HG03432 (cell line): ENCODE measurements around the gene KBTBD4.
"Not testable (repeated sequence)": the region's sequence is repeated elsewhere in the genome, so short reads cannot be mapped to it uniquely, and the experiment has no call there.

Experiments used
- ATAC-seq: cut with Tn5 transposase; IDR thresholded peaks from one replicate; pipeline ENCODE4 v1.9.1; 2021; ENCODE audit warnings: mild to moderate bottlenecking, moderate library complexity; ENCODE audit not compliant: unreplicated experiment

Gene KBTBD4

DNA sequence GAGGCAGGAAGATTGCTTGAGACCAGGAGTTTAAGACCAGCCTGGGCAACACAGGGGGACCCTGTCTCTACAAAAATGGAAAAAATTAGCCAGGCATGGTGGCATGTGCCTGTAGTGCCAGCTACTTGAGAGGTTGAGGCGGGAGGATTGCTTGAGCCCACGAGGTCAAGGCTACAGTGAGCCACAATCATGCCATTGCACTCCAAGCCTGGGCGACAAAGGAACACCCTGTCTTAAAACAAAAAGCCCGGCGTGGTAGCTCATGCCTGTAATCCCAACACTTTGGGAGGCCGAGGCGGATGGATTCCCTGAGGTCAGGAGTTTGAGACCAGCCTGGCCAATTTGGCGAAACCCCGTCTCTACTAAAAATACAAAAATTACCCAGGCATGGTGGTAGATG lies 48.0 kb downstream of the KBTBD4 start:
- not testable (repeated sequence) for ATAC-seq

DNA sequence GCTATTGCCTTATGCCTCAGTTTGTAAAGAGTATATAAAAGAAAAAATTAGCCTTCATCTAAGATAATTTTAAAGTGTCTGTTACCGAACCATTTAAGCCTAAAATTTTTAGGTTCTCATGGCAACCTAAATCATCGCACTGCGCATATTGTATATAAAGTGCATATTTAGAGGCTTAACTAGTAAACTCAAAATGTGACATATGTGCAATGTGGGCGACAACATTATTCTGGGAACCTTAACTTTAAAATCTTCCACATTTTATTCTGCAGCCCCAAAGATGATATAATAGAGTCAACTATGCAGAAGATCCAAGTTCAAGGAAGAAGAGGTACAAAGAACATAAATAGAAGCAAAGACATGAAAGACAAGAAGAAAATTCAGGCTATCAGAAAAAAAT lies 48.8 kb downstream of the KBTBD4 start:
- no peak for ATAC-seq

DNA sequence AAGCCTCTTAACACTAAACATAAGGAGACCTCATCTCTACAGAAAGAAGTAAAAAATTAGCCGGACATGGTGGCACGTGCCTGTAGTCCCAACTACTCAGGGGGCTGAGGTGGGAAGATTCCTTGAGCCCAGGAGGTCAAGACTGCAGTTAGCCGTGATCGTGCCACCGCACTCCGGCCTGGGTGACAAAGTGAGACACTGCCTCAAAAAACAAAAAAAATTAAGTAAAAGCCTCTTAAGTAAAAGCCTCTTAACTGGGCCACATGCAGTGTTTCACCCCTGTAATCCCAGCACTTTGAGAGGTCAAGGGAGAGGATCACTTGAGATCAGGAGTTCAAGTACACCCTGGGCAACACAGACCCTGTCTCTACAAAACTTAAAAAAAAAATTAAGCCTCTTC lies 51.6 kb downstream of the KBTBD4 start:
- ATAC-seq = no peak

DNA sequence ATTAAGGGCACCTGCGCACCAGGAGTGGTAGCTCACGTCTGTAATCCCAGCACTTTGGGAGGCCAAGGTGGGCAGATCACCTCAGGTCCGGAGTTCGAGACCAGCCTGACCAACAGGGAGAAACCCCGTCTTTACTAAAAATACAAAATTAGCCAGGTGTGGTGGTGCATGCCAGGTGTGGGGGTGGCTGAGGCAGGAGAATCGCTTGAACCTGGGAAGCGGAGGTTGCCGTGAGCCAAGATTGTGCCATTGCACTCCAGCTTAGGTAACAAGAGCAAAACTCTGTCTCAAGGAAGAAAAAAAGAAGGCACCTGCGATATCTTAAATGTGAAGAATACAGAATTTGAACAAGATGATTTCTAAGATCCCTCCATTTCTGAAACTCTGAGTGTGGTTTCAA lies 52.7 kb downstream of the KBTBD4 start:
- not testable (repeated sequence) for ATAC-seq

DNA sequence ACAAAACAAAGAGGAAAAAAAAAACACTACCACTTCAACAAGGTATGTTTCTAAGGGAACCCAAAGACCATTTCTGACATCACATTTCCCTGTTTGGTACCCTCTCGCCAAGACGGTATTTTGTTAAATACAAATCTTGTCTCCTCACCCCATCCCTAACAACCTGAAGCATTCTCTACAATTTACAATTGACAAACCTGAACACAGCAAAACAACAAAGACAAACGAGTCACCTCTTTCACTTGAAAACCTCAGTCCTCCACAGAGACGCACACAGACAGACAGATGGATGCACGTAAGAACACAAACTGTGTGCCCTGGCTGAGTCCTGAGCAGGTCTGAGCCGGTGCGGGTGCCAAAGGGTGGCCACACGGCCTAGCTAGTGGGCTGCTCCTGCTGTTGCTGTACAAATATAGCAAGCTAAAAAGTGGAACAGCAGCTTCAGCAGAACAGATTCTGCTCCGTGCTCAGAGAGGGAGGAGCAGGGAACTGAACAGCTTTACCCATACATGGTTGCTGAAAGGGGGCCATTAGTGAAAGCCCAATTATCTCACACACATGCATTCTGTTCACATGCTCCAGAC lies 54.4 kb downstream of the KBTBD4 start:
- ATAC-seq = peak; percentile 27

DNA sequence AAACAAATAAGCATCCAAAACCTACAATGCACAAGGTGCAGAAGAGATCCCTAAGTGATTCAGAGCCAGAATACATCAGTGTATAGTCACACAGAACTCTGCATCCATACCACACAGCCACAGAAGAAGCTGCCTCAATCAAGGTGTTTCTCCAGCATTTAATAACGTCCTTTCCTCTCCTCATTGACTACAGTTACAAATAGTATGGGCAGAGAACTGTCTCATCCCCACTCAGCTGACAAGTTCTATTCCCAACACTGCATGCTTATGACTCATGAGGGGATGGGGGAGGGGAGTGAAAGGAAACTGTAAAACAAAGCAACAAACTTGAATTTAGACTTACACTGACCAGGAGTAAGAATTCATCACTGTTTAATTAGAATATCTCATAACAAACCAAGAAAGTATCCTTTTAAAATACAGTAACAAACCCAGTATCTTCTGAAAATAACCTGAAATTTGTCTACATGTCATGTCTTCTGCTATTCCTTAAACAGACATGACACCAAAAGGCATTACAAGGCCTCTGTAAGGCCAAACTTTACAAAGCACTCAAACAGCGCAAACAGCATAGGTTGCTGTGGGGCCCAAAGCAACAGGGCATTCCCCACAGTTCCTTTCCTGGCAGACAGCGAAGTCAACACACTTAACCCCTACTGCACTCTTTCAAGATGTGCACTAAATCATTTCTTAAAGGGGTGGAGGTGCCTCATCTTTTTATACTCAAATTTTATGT lies 55.1 kb downstream of the KBTBD4 start:
- ATAC-seq = peak; percentile 69
